ENCODE measurements around the gene ZNF552. TPM values are rescaled to one million over a fixed set of nuclear protein-coding genes. Genes with fewer than 3 reads are reported as not detected.

The ZNF552 gene
- total and polyA plus RNA-seq, 2 of the 8 experiments (the other 6 are each of a cell fraction or from before 2014, with no cell fraction given) = 5.9 to 11.6 TPM

- peak; percentile 93 for TF ChIP-seq GABPA (IDR thresholded peaks at IDR 0.05; ENCODE audit: borderline replicate concordance, insufficient read depth, low read length)
- no peak for TF ChIP-seq CHD2 (IDR thresholded peaks at IDR 0.05; ENCODE audit: low read length)
- no peak for TF ChIP-seq JUND (IDR thresholded peaks at IDR 0.05; ENCODE audit: low read length)
- no peak for TF ChIP-seq EP300 (IDR thresholded peaks at IDR 0.05; ENCODE audit: borderline replicate concordance in 1 of 2, low read depth in 2 of 2, low read length in 2 of 2)
- peak; percentile 98 for TF ChIP-seq YY1 (IDR thresholded peaks at IDR 0.05; ENCODE audit: low read depth, low read length)
- TF ChIP-seq EZH2 (IDR thresholded peaks at IDR 0.05; ENCODE audit: low read depth, low read length, severe bottlenecking) = no peak
- no peak for TF ChIP-seq HDAC6 (IDR thresholded peaks at IDR 0.05; ENCODE audit: low read depth, low read length)
- TF ChIP-seq POLR2A (IDR thresholded peaks at IDR 0.05; ENCODE audit: control extremely low read depth in 1 of 2, low read depth in 2 of 2, low read length in 2 of 2) = peak; percentile 68 to 95
- TF ChIP-seq NRF1 (IDR thresholded peaks at IDR 0.05; ENCODE audit: low read depth, low read length) = no peak
- TF ChIP-seq BRCA1 (IDR thresholded peaks at IDR 0.05; ENCODE audit: low read depth, low read length) = no peak
- no peak for TF ChIP-seq SRF (IDR thresholded peaks at IDR 0.05; ENCODE audit: low read depth, low read length)
- TF ChIP-seq EGR1 (IDR thresholded peaks at IDR 0.05; ENCODE audit: borderline replicate concordance, low read depth, low read length) = no peak
- TF ChIP-seq TEAD4 (IDR thresholded peaks at IDR 0.05; ENCODE audit: low read depth, low read length) = peak; percentile 62
- peak in 2 of 3 experiments; percentile 8 to 16; a peak in 2 of 4 replicates for TF ChIP-seq CTCF (IDR thresholded peaks at IDR 0.05; ENCODE audit: control extremely low read depth in 1 of 3, insufficient read depth in 1 of 3, low read depth in 1 of 3, low read length in 3 of 3)
- peak in 1 of 2 experiments; percentile 32; a peak in 1 of 4 replicates for TF ChIP-seq HDAC2 (IDR thresholded peaks at IDR 0.05; ENCODE audit: borderline replicate concordance in 1 of 2, low read depth in 2 of 2, low read length in 2 of 2)
These were observed 15.4 kb upstream of the ZNF552 start, which contains the start of gene ZNF587B (continued) for GRCh38 chr19:57830071-57830602.
